ENCODE data around the gene CIDEA.

The CIDEA gene

DNA sequence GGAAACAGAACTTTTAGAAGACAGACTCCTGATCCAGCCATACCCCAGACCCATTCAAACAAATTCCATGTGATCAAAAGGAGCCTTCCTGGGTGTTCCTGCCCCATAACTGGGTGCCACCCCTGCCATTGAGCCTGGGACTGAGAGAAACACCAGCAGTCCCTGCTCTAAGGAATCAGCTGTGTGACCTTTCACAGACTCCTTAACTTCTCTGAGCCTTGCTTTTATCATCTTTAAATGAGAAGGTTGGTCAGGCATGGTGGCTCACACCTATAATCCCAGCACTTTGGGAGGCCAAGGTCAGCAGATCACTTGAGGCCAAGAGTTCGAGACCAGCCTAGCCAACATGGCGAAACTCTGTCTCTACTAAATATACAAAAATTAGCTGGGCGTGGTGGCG lies 20.6 kb downstream of the CIDEA start:
- DNase-seq (ENCODE audit: low spot score) = no peak

DNA sequence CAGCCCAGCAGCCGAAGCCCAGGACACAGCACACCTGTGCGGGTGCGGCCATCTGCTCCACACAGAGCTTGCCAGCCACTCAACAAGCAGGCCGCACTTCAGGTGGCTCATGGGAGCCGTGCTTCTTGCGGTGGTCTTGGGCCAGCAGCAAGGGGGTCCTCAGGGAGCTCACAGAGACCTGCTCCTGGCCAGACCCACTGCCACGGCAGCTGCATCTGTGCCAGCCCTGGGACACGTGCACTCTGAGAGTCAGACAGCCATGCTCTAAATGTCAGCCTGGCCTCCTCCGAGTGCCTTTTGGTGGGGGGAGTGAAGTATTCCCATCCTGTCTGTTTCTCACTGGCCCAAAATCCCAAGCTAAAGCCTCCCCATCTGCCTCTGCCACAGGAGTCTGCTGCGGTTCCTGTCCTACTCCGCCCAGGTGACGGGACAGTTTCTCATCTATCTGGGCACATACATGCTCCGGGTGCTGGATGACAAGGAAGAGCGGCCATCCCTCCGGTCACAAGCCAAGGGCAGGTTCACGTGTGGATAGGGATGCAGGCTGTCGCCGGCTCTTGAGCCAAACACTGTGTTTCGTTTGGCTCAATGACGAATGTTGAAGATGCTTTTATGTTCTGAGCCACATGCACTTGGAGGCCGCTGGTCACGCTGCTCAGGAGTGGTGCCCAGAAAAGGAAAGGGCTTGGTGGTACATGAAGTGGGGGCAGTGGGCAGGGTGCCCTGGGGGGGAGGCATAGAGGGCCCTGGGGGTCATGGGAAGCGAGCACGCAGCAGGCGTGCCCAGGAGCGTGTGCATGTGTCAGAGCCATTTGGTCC lies 22.8 kb downstream of the CIDEA start:
- DNase-seq (ENCODE audit: low spot score) = no peak

- no peak for DNase-seq (ENCODE audit: low spot score)
Measured at GRCh38 chr18:12278215-12278671, 24.1 kb downstream of the CIDEA start.

GRCh38 chr18:12278741-12279682 lies 24.9 kb downstream of the CIDEA start:
- DNase-seq (ENCODE audit: low spot score) = peak; percentile 95

GRCh38 chr18:12279781-12280531 lies 25.8 kb downstream of the CIDEA start:
- no peak for DNase-seq (ENCODE audit: low spot score)

- DNase-seq (ENCODE audit: low spot score) = no peak
Measured at GRCh38 chr18:12281861-12282260, 27.7 kb downstream of the CIDEA start.

GRCh38 chr18:12282442-12283039 lies 28.4 kb downstream of the CIDEA start:
- DNase-seq (ENCODE audit: low spot score) = peak; percentile 84

DNA sequence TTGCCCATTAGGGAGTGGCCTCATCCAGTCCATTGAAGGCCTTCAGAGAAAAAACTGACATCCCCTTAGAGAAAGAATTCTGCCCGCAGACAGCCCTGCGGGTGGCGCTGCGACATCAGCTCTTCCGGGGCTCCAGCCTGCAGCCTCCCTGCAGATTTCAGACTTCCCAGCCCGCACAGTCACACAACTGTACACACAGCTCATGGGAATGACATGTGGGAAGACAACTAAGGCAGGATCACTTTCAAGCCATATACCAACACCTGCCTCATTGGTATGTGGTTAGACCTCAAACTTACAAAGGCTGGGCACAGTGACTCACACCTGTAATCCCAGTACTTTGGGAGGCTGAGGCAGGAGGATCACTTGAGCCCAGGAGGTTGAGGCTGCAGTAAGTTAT lies 29.1 kb downstream of the CIDEA start:
- no peak for DNase-seq (ENCODE audit: low spot score)

- no peak for DNase-seq (ENCODE audit: low spot score)
Measured at GRCh38 chr18:12283666-12284065, 29.5 kb downstream of the CIDEA start.

- DNase-seq (ENCODE audit: low spot score) = no peak
Measured at GRCh38 chr18:12287131-12287681, 33.0 kb downstream of the CIDEA start.

GRCh38 chr18:12287684-12288402 lies 33.7 kb downstream of the CIDEA start:
- peak; percentile 92 for DNase-seq (ENCODE audit: low spot score)

GRCh38 chr18:12288403-12288755 lies 34.2 kb downstream of the CIDEA start:
- no peak for DNase-seq (ENCODE audit: low spot score)

GRCh38 chr18:12290086-12290485 lies 35.9 kb downstream of the CIDEA start:
- DNase-seq (ENCODE audit: low spot score) = no peak

DNA sequence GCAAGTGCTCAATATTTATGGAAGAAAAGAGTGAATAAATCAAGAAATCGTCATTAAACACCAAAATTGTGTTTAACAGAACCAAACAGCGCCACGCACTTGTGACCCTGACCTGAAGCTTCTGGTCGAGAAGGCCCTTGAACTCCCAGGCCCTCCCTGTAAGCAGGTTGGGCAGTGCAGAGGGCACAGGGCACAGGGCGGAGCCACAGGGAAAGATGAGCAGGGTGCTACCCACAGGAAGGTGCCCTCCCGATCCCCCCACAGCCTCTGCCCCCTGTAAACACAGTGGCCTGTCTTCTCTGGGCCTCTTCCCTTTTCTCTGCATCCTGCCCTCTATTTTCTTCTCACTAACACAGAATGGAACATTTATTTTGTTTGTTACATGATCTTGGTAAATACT lies 37.0 kb downstream of the CIDEA start:
- DNase-seq (ENCODE audit: low spot score) = no peak

- DNase-seq (ENCODE audit: low spot score) = no peak
Measured at GRCh38 chr18:12291690-12292089, 37.5 kb downstream of the CIDEA start.

GRCh38 chr18:12293831-12294230 lies 39.7 kb downstream of the CIDEA start:
- no peak for DNase-seq (ENCODE audit: low spot score)

- DNase-seq (ENCODE audit: low spot score) = no peak
Measured at GRCh38 chr18:12295389-12296086, 41.4 kb downstream of the CIDEA start.

GRCh38 chr18:12296087-12296403 lies 41.9 kb downstream of the CIDEA start:
- no peak for DNase-seq (ENCODE audit: low spot score)

DNA sequence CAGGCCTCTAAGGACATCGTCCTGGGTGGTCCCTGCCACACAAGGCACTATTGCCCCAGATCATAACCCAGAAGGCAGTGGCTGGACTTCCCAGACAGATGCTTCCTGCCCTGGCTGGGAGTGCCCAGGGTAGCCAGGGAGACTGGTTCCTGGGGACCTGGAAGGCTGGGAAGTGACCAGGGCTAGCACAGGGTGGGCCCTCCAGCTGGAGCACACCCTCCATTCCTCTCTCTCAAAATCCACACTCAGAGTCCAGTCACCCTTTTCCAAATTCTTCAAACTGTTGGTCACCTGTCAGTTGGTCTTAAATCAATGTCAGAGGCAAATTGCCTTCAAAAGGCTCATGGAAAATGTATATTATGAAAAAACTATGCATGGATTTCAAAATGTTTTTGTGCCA lies 42.3 kb downstream of the CIDEA start:
- DNase-seq (ENCODE audit: low spot score) = no peak

DNA sequence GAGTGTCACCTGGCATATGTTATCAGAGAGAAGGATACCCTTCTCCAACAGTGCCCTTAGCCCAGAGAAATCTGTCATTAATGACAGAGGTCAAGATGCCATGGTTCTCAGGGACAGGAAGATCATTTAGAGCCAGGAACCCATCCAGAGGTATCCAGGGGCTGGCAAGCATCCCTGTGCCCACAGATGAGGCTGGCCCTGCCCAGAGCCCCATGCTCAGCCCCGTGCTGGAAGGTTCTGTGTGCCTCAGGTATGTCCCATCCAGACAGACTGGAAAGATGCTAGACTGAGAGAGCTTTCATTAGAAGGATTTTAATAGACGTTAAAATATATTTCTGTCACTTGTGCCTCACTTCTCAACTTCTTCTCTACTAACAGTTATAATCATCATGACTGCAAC lies 45.7 kb downstream of the CIDEA start:
- DNase-seq (ENCODE audit: low spot score) = no peak

Measured in AG20443 (cell line).